Kidney (tissue), 14 donors: Measurements from ENCODE around the gene IMP4. TPM values are rescaled to one million over a fixed set of nuclear protein-coding genes. Genes with fewer than 3 reads are reported as not detected.

Source experiments
- DNase-seq, 5 donors: peaks; one replicate each; pipeline ENCODE4 v3.0.0-alpha.2; 2013 to 2020
- FAIRE-seq: peaks from 2 replicates; lab custom pipeline; 2012; peaks lifted over from hg19 to GRCh38; lab: Jason Lieb, UNC
- H3K27ac ChIP-seq, 2 donors: one replicate each; pipeline ENCODE4 v1.7.0; 2013; ENCODE audit warnings: low read depth in 2 of 2, low read length in 2 of 2, inconsistent platforms in 1 of 2
- H3K27me3 ChIP-seq: one replicate; pipeline ENCODE4 v1.7.1; 2013; ENCODE audit warnings: low read length, inconsistent platforms; ENCODE audit not compliant: control insufficient read depth, insufficient read depth
- H3K36me3 ChIP-seq, 3 donors: one replicate each; pipeline versions ENCODE4 v1.7.0 to v1.7.1; 2013; ENCODE audit warnings: low read length in 3 of 3, control low read depth in 1 of 3, inconsistent platforms in 1 of 3; ENCODE audit not compliant: insufficient read depth in 3 of 3, control insufficient read depth in 2 of 3
- H3K4me1 ChIP-seq, 3 donors: one replicate each; pipeline versions ENCODE4 v1.7.0 to v1.7.1; 2013; ENCODE audit warnings: low read length in 3 of 3, inconsistent platforms in 1 of 3, low read depth in 1 of 3; ENCODE audit not compliant: control insufficient read depth in 2 of 3, insufficient read depth in 2 of 3
- H3K4me3 ChIP-seq, 3 donors: one replicate each; pipeline versions ENCODE4 v1.7.0 to v1.8.1; 2013; ENCODE audit warnings: low read length in 3 of 3, control low read depth in 1 of 3, inconsistent platforms in 1 of 3
- H3K9ac ChIP-seq, 3 donors: one replicate each; pipeline versions ENCODE4 v1.7.0 to v1.7.1; 2013; ENCODE audit warnings: low read length in 3 of 3, control low read depth in 1 of 3, inconsistent platforms in 1 of 3
- H3K9me3 ChIP-seq, 3 donors: one replicate each; pipeline versions ENCODE4 v1.7.0 to v1.7.1; 2013; ENCODE audit warnings: low read length in 3 of 3, control low read depth in 1 of 3, inconsistent platforms in 1 of 3; ENCODE audit not compliant: control insufficient read depth in 2 of 3, insufficient read depth in 1 of 3
- intact Hi-C: fragments of 100-400 bp; cut with DNase I; formaldehyde crosslinking; loops from one replicate; pipeline ENCODE4 v1.11.1; 2022
- polyA plus RNA-seq: library from polyadenylated mRNA; stranded (reverse); fragments of 350-450 nt; fragmentation: Illumina TruSeq; extraction: RNeasy Lipid Tissue Mini Kit (QIAGEN cat#74804); gene quantifications from one replicate; pipeline ENCODE4 v1.2.3, GENCODE V29; 2014; ENCODE audit warnings: low read depth, low replicate concordance; ENCODE audit not compliant: insufficient read depth
- total RNA-seq: library from RNA; stranded (reverse); fragmentation: NEBNext Ultra II Directional; extraction: Animal tissue kit (Norgen Biotek cat#: 25700); gene quantifications from one replicate; pipeline ENCODE4 v1.2.1, GENCODE V29; 2021
- TF ChIP-seq, protein P1 (sequence below): IDR thresholded peaks from 3 replicates; pipeline ENCODE4 v1.5.1; 2012; ENCODE audit warnings: mild to moderate bottlenecking, moderate library complexity, borderline replicate concordance; ENCODE audit not compliant: insufficient read depth; ENCODE audit errors: extremely low read depth
- donor health status: control.
- donor health status: control.
- donor health status: control.
- donor health status: control.
- donor health status: control.
- donor health status: DM: yes; HTN: yes; CAD: no.
- donor health status: Normal renal cell carcinoma (clear cell type).

Gene IMP4
- total and polyA plus RNA-seq, 2 donors from 2014 or later = 59.7 to 60.1 TPM

DNA sequence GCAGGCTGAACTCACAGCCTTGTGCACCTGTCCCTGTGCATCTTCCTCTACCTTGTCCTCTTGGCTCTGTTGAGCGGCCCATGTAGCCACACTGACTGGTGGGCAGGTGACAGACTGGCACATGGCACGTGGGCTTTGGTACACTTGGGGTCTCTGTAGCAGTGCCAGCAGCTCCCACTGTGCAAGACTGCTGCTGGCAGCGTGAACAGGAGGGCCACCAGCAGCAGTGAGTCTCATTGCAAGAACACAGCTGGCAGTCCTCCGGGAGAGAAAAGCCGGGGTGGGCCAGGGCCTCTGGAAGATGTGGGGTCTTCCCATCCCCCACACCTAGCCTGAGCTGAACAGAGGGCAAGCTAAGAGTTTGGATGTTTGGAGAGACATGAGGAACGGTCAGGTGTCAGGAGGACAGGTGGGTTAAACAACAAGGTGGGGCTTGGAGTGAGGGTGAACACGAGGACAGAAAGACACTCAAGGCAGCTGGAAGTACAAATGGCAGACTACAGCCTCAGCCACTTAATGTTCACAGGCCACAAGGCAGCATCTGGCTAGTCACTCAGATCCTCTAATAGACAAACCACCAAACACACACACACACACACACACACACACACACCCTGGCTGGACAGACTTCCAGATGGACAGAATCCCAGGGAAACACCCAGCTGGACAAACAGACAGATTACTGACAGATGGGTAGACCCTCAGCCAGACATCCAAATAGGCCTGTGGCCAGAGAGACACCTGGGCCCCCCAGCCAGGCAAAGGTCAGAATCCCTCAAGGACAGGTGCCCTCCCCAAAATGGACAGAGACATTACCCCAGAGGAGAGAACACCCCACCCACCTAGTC is 10.8 kb downstream of the IMP4 start:
- FAIRE-seq = no peak

DNA sequence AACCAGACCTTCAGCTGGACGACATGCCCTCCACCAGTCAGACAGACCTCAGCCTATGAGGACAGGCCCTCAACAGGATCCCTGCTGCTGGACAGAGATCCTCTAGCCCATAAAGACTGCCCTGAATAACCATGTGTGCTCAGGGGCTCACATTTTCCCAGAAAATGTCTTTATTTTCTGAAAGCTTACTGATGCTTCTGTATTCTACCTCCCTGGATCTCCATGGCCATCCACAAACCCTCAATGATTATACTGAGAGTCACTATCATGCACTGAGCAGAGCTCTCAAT is 11.4 kb downstream of the IMP4 start:
- no peak overlapping the region for H3K27ac ChIP-seq
- no peak overlapping the region for H3K9ac ChIP-seq
- H3K36me3 ChIP-seq = no peaks in the 10 kb centered on the region
- H3K27me3 ChIP-seq = no peaks in the 10 kb centered on the region
- FAIRE-seq (no peak), DNase-seq (no peak)
- no peaks in the 10 kb centered on the region for H3K9me3 ChIP-seq
- TF ChIP-seq, protein P1, sequence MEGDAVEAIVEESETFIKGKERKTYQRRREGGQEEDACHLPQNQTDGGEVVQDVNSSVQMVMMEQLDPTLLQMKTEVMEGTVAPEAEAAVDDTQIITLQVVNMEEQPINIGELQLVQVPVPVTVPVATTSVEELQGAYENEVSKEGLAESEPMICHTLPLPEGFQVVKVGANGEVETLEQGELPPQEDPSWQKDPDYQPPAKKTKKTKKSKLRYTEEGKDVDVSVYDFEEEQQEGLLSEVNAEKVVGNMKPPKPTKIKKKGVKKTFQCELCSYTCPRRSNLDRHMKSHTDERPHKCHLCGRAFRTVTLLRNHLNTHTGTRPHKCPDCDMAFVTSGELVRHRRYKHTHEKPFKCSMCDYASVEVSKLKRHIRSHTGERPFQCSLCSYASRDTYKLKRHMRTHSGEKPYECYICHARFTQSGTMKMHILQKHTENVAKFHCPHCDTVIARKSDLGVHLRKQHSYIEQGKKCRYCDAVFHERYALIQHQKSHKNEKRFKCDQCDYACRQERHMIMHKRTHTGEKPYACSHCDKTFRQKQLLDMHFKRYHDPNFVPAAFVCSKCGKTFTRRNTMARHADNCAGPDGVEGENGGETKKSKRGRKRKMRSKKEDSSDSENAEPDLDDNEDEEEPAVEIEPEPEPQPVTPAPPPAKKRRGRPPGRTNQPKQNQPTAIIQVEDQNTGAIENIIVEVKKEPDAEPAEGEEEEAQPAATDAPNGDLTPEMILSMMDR = no peak
- H3K4me1 ChIP-seq = peaks cover 0 to 7% (median 4%) of the 10 kb centered on the region in 3 donors
- intact Hi-C loops = no loop called here
- no peak overlapping the region for H3K4me3 ChIP-seq

More for the DNA sequence above, 10.8 kb downstream of the IMP4 start:
- peaks cover 0 to 7% (median 4%) of the 10 kb centered on the region in 3 donors for H3K4me1 ChIP-seq
- no peak overlapping the region for H3K9ac ChIP-seq
- no peaks in the 10 kb centered on the region for H3K36me3 ChIP-seq
- no peak overlapping the region for H3K27ac ChIP-seq
- no peak overlapping the region for H3K4me3 ChIP-seq
- DNase-seq = no peak
- intact Hi-C loops = no loop called here
- H3K9me3 ChIP-seq = no peaks in the 10 kb centered on the region
- no peaks in the 10 kb centered on the region for H3K27me3 ChIP-seq
- TF ChIP-seq, protein P1 = no peak

DNA sequence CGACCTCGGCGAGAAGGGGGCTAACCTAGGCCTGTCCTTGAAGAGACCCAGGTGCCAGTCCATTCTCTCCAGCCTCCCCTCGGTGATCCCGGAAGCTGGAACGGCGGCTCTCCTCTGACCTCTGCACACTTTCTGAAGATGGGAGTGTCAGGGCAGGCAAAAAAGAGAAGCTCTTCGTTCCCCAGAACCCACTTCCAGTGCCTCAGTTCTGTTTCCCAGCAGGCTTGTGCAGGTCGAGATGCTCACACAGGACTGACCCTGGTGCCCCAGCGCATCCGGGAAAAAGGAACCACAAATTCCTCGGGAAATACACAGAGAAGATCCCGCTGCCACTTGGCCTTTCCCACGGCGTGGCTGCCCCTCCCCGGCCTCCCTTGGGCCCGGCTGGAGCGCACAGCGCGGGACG is 12.5 kb downstream of the IMP4 start:
- TF ChIP-seq, protein P1 = no peak
- Histone ChIP-seq H3K9me3 (no peaks in the 10 kb centered on the region), H3K27me3 (no peaks in the 10 kb centered on the region), H3K36me3 (no peaks in the 10 kb centered on the region), H3K27ac (no peak overlapping the region), H3K4me1 (peaks cover 0 to 7% (median 4%) of the 10 kb centered on the region in 3 donors), H3K4me3 (peak overlapping the region; percentile 16 to 72 (median 69)), H3K9ac (peak overlapping the region in 2 of 3 donors; percentile 48 to 73)
- peak in 2 of 5 donors; percentile 7 to 58 for DNase-seq
- no peak for FAIRE-seq
- intact Hi-C loops = no loop called here
